Measurements from ENCODE around the gene TULP1. TPM values are rescaled to one million over a fixed set of nuclear protein-coding genes. Genes with fewer than 3 reads are reported as not detected.
"Not testable (repeated sequence)": the region's sequence is repeated elsewhere in the genome, so short reads cannot be mapped to it uniquely, and the experiment has no call there.

Gene TULP1
- total RNA-seq (2014; rRNA removed; shearing (Covaris generic)): not detected in 2 replicates
- not detected in 2 replicates for polyA plus RNA-seq (2015; cell fraction: cytosol; rRNA removed)
- polyA plus RNA-seq (2015; cell fraction: nucleus; rRNA removed): not detected in 2 replicates

GRCh38 chr6:35512740-35513139 is at the start of gene TULP1:
TSS of gene TULP1 (minus strand) at chr6:35512896. CDS start at chr6:35512858, 38 bp downstream.
- in situ Hi-C loops (cut with HindIII; ENCODE audit: low pct_unique_long_range_greater_than_20kb, low sequenced_read_pairs): no loop called here
- DNase-seq (ENCODE audit: low read depth, low spot score): no peak

GRCh38 chr6:35562060-35562459 is 49.4 kb upstream of the TULP1 start:
- no peak for DNase-seq (ENCODE audit: low read depth, low spot score)
- in situ Hi-C loops (cut with HindIII; ENCODE audit: low pct_unique_long_range_greater_than_20kb, low sequenced_read_pairs): no loop called here

- in situ Hi-C loops (cut with HindIII; ENCODE audit: low pct_unique_long_range_greater_than_20kb, low sequenced_read_pairs): no loop called here
- no peak for DNase-seq (ENCODE audit: low read depth, low spot score)
Measured at GRCh38 chr6:35561113-35561512, 48.4 kb upstream of the TULP1 start.

- no peak for DNase-seq (ENCODE audit: low read depth, low spot score)
- in situ Hi-C loops (cut with HindIII; ENCODE audit: low pct_unique_long_range_greater_than_20kb, low sequenced_read_pairs): no loop called here
Measured at GRCh38 chr6:35558571-35558970, 45.9 kb upstream of the TULP1 start.

GRCh38 chr6:35557239-35557638 is 44.5 kb upstream of the TULP1 start:
- in situ Hi-C loops (cut with HindIII; ENCODE audit: low pct_unique_long_range_greater_than_20kb, low sequenced_read_pairs): no loop called here
- DNase-seq (ENCODE audit: low read depth, low spot score): no peak

GRCh38 chr6:35554811-35555210 is 42.1 kb upstream of the TULP1 start:
- DNase-seq (ENCODE audit: low read depth, low spot score): no peak
- in situ Hi-C loops (cut with HindIII; ENCODE audit: low pct_unique_long_range_greater_than_20kb, low sequenced_read_pairs): no loop called here

- in situ Hi-C loops (cut with HindIII; ENCODE audit: low pct_unique_long_range_greater_than_20kb, low sequenced_read_pairs): no loop called here
- no peak for DNase-seq (ENCODE audit: low read depth, low spot score)
Measured at GRCh38 chr6:35553315-35553714, 40.6 kb upstream of the TULP1 start.

GRCh38 chr6:35552285-35552917 is 39.7 kb upstream of the TULP1 start:
- peak; percentile 53 for DNase-seq (ENCODE audit: low read depth, low spot score)

GRCh38 chr6:35550437-35550836 is 37.7 kb upstream of the TULP1 start:
- in situ Hi-C loops (cut with HindIII; ENCODE audit: low pct_unique_long_range_greater_than_20kb, low sequenced_read_pairs): no loop called here
- no peak for DNase-seq (ENCODE audit: low read depth, low spot score)

More at GRCh38 chr6:35552285-35552917, 39.7 kb upstream of the TULP1 start:
- in situ Hi-C loops (cut with HindIII; ENCODE audit: low pct_unique_long_range_greater_than_20kb, low sequenced_read_pairs): no loop called here

GRCh38 chr6:35547676-35548075 is 35.0 kb upstream of the TULP1 start:
- DNase-seq (ENCODE audit: low read depth, low spot score): no peak
- in situ Hi-C loops (cut with HindIII; ENCODE audit: low pct_unique_long_range_greater_than_20kb, low sequenced_read_pairs): no loop called here

GRCh38 chr6:35544769-35545361 is 32.2 kb upstream of the TULP1 start:
- in situ Hi-C loops (cut with HindIII; ENCODE audit: low pct_unique_long_range_greater_than_20kb, low sequenced_read_pairs): no loop called here
- no peak for DNase-seq (ENCODE audit: low read depth, low spot score)

GRCh38 chr6:35543459-35544193 is 30.9 kb upstream of the TULP1 start:
- in situ Hi-C loops (cut with HindIII; ENCODE audit: low pct_unique_long_range_greater_than_20kb, low sequenced_read_pairs): no loop called here
- DNase-seq (ENCODE audit: low read depth, low spot score): no peak

- no peak for DNase-seq (ENCODE audit: low read depth, low spot score)
- in situ Hi-C loops (cut with HindIII; ENCODE audit: low pct_unique_long_range_greater_than_20kb, low sequenced_read_pairs): no loop called here
Measured at GRCh38 chr6:35541836-35542235, 29.1 kb upstream of the TULP1 start.

- no peak for DNase-seq (ENCODE audit: low read depth, low spot score)
- in situ Hi-C loops (cut with HindIII; ENCODE audit: low pct_unique_long_range_greater_than_20kb, low sequenced_read_pairs): no loop called here
Measured at GRCh38 chr6:35539223-35539622, 26.5 kb upstream of the TULP1 start.

GRCh38 chr6:35535847-35536246 is 23.2 kb upstream of the TULP1 start:
- in situ Hi-C loops (cut with HindIII; ENCODE audit: low pct_unique_long_range_greater_than_20kb, low sequenced_read_pairs); DNase-seq (ENCODE audit: low read depth, low spot score): not testable (repeated sequence)

GRCh38 chr6:35534407-35535170 is 21.9 kb upstream of the TULP1 start:
- in situ Hi-C loops (cut with HindIII; ENCODE audit: low pct_unique_long_range_greater_than_20kb, low sequenced_read_pairs): no loop called here
- no peak for DNase-seq (ENCODE audit: low read depth, low spot score)

GRCh38 chr6:35533981-35534380 is 21.3 kb upstream of the TULP1 start:
- no peak for DNase-seq (ENCODE audit: low read depth, low spot score)
- in situ Hi-C loops (cut with HindIII; ENCODE audit: low pct_unique_long_range_greater_than_20kb, low sequenced_read_pairs): no loop called here

GRCh38 chr6:35532126-35532525 is 19.4 kb upstream of the TULP1 start:
- in situ Hi-C loops (cut with HindIII; ENCODE audit: low pct_unique_long_range_greater_than_20kb, low sequenced_read_pairs): no loop called here
- DNase-seq (ENCODE audit: low read depth, low spot score): no peak

All from SK-MEL-5 (cell line).